GM12892 (cell line): ENCODE data around the gene SLC35A3.

ENCODE experiments used
- POLR2A ChIP-seq: IDR thresholded peaks from 2 replicates; pipeline ENCODE4 v1.6.1; 2011; ENCODE audit warnings: low read depth, low read length, control low read depth
- POLR2AphosphoS5 ChIP-seq: IDR thresholded peaks from 2 replicates; pipeline ENCODE4 v1.6.1; 2011; ENCODE audit warnings: low read depth, low read length, control low read depth
- TAF1 ChIP-seq: IDR thresholded peaks from 2 replicates; pipeline ENCODE4 v1.6.1; 2011; ENCODE audit warnings: low read depth, mild to moderate bottlenecking, control low read depth, low read length, borderline replicate concordance

DNA sequence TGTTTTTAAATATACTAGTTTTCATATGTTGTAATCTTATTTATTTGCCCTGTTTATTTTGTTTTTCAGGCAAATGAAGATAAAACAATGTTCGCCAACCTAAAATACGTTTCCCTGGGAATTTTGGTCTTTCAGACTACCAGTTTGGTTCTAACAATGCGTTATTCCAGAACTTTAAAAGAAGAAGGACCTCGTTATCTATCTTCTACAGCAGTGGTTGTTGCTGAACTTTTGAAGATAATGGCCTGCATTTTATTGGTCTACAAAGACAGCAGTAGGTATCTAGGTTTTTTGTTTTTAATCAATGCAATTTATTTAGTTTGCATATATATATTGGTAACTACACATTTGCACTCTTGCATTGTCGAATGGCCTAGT is 23.7 kb downstream of the SLC35A3 start:
- TF ChIP-seq POLR2A (no peak), TAF1 (no peak), POLR2AphosphoS5 (no peak)
